ENCODE data around the gene OTUD3. TPM values are rescaled to one million over a fixed set of nuclear protein-coding genes. Genes with fewer than 3 reads are reported as not detected.

Gene OTUD3
- 6.2 and 6.7 TPM in 2 replicates for total RNA-seq

GRCh38 chr1:19882111-19883071 is at the start of gene OTUD3:
Gene OTUD3, plus strand, starts transcription at chr1:19882395. Its CDS starts 119 bp downstream, at chr1:19882514.

GRCh38 chr1:19923137-19923952 is 41.1 kb downstream of the OTUD3 start, which contains the start of gene PLA2G2E:
Gene PLA2G2E, minus strand, starts transcription at chr1:19923617. Its CDS starts 58 bp downstream, at chr1:19923559.

Other genes starting within 250 kb of the OTUD3 start
- 47.3 and 60.2 TPM in 2 replicates for gene NBL1, start 238.1 kb upstream of the OTUD3 start, total RNA-seq
- not detected in 2 replicates for gene HTR6, start 217.5 kb upstream of the OTUD3 start, total RNA-seq
- 6.5 and 6.9 TPM in 2 replicates for gene TMCO4, start 82.5 kb upstream of the OTUD3 start, total RNA-seq
- gene RNF186, start 67.1 kb upstream of the OTUD3 start, total RNA-seq: not detected in 2 replicates
- not detected in 2 replicates for gene PLA2G2E, start 41.2 kb downstream of the OTUD3 start, total RNA-seq
- not detected in 2 replicates for gene PLA2G2A, start 97.2 kb downstream of the OTUD3 start, total RNA-seq
- 0.63 and 1.4 TPM in 2 replicates for gene PLA2G5, start 187.8 kb downstream of the OTUD3 start, total RNA-seq
- gene PLA2G2D, start 237.1 kb downstream of the OTUD3 start, total RNA-seq: not detected in 2 replicates

Measured in endothelial cell of coronary artery (primary cell).